HEK293T (cell line): ENCODE data around the gene CDS2.

Source experiments
- ARNT ChIP-seq: fragments of 450-650 bp; IDR thresholded peaks from 2 replicates; pipeline ENCODE4 v1.6.1; 2017; ENCODE audit warnings: mild to moderate bottlenecking
- BHLHE40 ChIP-seq: fragments of 450-650 bp; IDR thresholded peaks from 2 replicates; pipeline ENCODE4 v1.6.1; 2016; ENCODE audit warnings: mild to moderate bottlenecking, moderate library complexity, borderline replicate concordance
- FOXA1 ChIP-seq: fragments of 450-650 bp; IDR thresholded peaks from 2 replicates; pipeline ENCODE4 v1.6.1; 2016; ENCODE audit warnings: mild to moderate bottlenecking
- NFRKB ChIP-seq: fragments of 450-650 bp; IDR thresholded peaks from 2 replicates; pipeline ENCODE4 v1.6.1; 2016; ENCODE audit warnings: mild to moderate bottlenecking, moderate library complexity

GRCh38 chr20:5136096-5136495, 9.3 kb downstream of the CDS2 start:
- TF ChIP-seq NFRKB = no peak
- no peak for TF ChIP-seq ARNT
- TF ChIP-seq BHLHE40 = no peak
- no peak for TF ChIP-seq FOXA1
